Activated CD8-positive, alpha-beta memory T cell treated with anti-CD3 and anti-CD28 coated beads for 48 hours (primary cell): ENCODE measurements around the gene PLEKHM3.
"Not testable (repeated sequence)": the region's sequence is repeated elsewhere in the genome, so short reads cannot be mapped to it uniquely, and the experiment has no call there.

Experiments
- DNase-seq, 3 experiments: peaks; one replicate each; pipeline ENCODE4 v3.0.0-alpha.2; 2020; ENCODE audit warnings: low read depth in 2 of 3, low spot score in 2 of 3

Gene PLEKHM3

GRCh38 chr2:208037564-208038487 lies 12.5 kb upstream of the PLEKHM3 start:
- DNase-seq: no peak

GRCh38 chr2:208036357-208036756 lies 11.0 kb upstream of the PLEKHM3 start:
- DNase-seq: no peak

GRCh38 chr2:208034503-208035140 lies 9.3 kb upstream of the PLEKHM3 start:
- no peak for DNase-seq

GRCh38 chr2:208033701-208034502 lies 8.6 kb upstream of the PLEKHM3 start:
- no peak for DNase-seq

- no peak for DNase-seq
Measured at GRCh38 chr2:208031608-208032019, 6.3 kb upstream of the PLEKHM3 start.

GRCh38 chr2:208025814-208026184 lies 472 bp upstream of the PLEKHM3 start:
- peak in 2 of 3 experiments; percentile 12 to 28 for DNase-seq

GRCh38 chr2:208024091-208024490 lies 1.2 kb downstream of the PLEKHM3 start:
- no peak for DNase-seq

GRCh38 chr2:208020253-208020652 lies 5.1 kb downstream of the PLEKHM3 start:
- no peak for DNase-seq

- not testable (repeated sequence) for DNase-seq
Measured at GRCh38 chr2:208018124-208018712, 7.1 kb downstream of the PLEKHM3 start.

GRCh38 chr2:208017721-208018120 lies 7.6 kb downstream of the PLEKHM3 start:
- DNase-seq: no peak

GRCh38 chr2:208015475-208015874 lies 9.9 kb downstream of the PLEKHM3 start:
- DNase-seq: no peak

GRCh38 chr2:208013285-208014178 lies 11.8 kb downstream of the PLEKHM3 start:
- no peak for DNase-seq

- no peak for DNase-seq
Measured at GRCh38 chr2:208012449-208012848, 12.9 kb downstream of the PLEKHM3 start.

GRCh38 chr2:208010506-208010905 lies 14.8 kb downstream of the PLEKHM3 start:
- no peak for DNase-seq

GRCh38 chr2:208006833-208007232 lies 18.5 kb downstream of the PLEKHM3 start:
- DNase-seq: no peak

GRCh38 chr2:208006337-208006736 lies 19.0 kb downstream of the PLEKHM3 start:
- no peak for DNase-seq

GRCh38 chr2:208001924-208002323 lies 23.4 kb downstream of the PLEKHM3 start:
- no peak for DNase-seq

GRCh38 chr2:208000701-208001395 lies 24.5 kb downstream of the PLEKHM3 start:
- no peak for DNase-seq

- no peak for DNase-seq
Measured at GRCh38 chr2:207996848-207997247, 28.5 kb downstream of the PLEKHM3 start.

GRCh38 chr2:207995887-207996286 lies 29.4 kb downstream of the PLEKHM3 start:
- DNase-seq: no peak
